ENCODE data around the gene FBXL20.
"Not testable (repeated sequence)": the region's sequence is repeated elsewhere in the genome, so short reads cannot be mapped to it uniquely, and the experiment has no call there.

The FBXL20 gene

GRCh38 chr17:39376434-39376833, 25.0 kb downstream of the FBXL20 start:
- DNase-seq = no peak

GRCh38 chr17:39367805-39368204, 33.6 kb downstream of the FBXL20 start:
- not testable (repeated sequence) for DNase-seq

- no peak for DNase-seq
Measured at GRCh38 chr17:39365872-39366271, 35.6 kb downstream of the FBXL20 start.

GRCh38 chr17:39365242-39365641, 36.2 kb downstream of the FBXL20 start:
- DNase-seq = no peak

- no peak for DNase-seq
Measured at GRCh38 chr17:39364236-39365025, 37.0 kb downstream of the FBXL20 start.

GRCh38 chr17:39361064-39361463, 40.4 kb downstream of the FBXL20 start:
- no peak for DNase-seq

- DNase-seq = no peak
Measured at GRCh38 chr17:39360537-39360936, 40.9 kb downstream of the FBXL20 start.

- no peak for DNase-seq
Measured at GRCh38 chr17:39359994-39360393, 41.4 kb downstream of the FBXL20 start.

- no peak for DNase-seq
Measured at GRCh38 chr17:39357986-39358385, 43.4 kb downstream of the FBXL20 start.

GRCh38 chr17:39357488-39357887, 43.9 kb downstream of the FBXL20 start:
- no peak for DNase-seq

- no peak for DNase-seq
Measured at GRCh38 chr17:39352986-39353385, 48.4 kb downstream of the FBXL20 start.

GRCh38 chr17:39352511-39352910, 48.9 kb downstream of the FBXL20 start:
- no peak for DNase-seq

- no peak for DNase-seq
Measured at GRCh38 chr17:39351508-39351907, 49.9 kb downstream of the FBXL20 start.

- no peak for DNase-seq
Measured at GRCh38 chr17:39349246-39349645, 52.2 kb downstream of the FBXL20 start.

- not testable (repeated sequence) for DNase-seq
Measured at GRCh38 chr17:39346863-39347262, 54.6 kb downstream of the FBXL20 start.

GRCh38 chr17:39341541-39341940, 59.9 kb downstream of the FBXL20 start:
- DNase-seq = no peak

- DNase-seq = no peak
Measured at GRCh38 chr17:39340731-39341130, 60.7 kb downstream of the FBXL20 start.

- DNase-seq = no peak
Measured at GRCh38 chr17:39339272-39339671, 62.2 kb downstream of the FBXL20 start.

- DNase-seq = not testable (repeated sequence)
Measured at GRCh38 chr17:39337649-39338048, 63.8 kb downstream of the FBXL20 start.

- DNase-seq = no peak
Measured at GRCh38 chr17:39335704-39336223, 65.7 kb downstream of the FBXL20 start.

- not testable (repeated sequence) for DNase-seq
Measured at GRCh38 chr17:39334008-39334744, 67.2 kb downstream of the FBXL20 start.

GRCh38 chr17:39332092-39332491, 69.3 kb downstream of the FBXL20 start:
- DNase-seq = no peak

GRCh38 chr17:39328815-39329214, 72.6 kb downstream of the FBXL20 start:
- no peak for DNase-seq

- DNase-seq = no peak
Measured at GRCh38 chr17:39327109-39327508, 74.3 kb downstream of the FBXL20 start.
